DND-41 (cell line): Measurements from ENCODE around the gene GPRIN2.

ENCODE experiments used
- EZH2 ChIP-seq: IDR thresholded peaks from 3 replicates; pipeline ENCODE4 v1.6.1; 2012; ENCODE audit warnings: borderline replicate concordance, low read depth, mild to moderate bottlenecking, moderate library complexity, low read length, inconsistent platforms; ENCODE audit not compliant: severe bottlenecking
- TF ChIP-seq, protein P1 (sequence below): IDR thresholded peaks from 2 replicates; pipeline ENCODE4 v1.5.1; 2012; ENCODE audit warnings: borderline replicate concordance, low read length, moderate library complexity, mild to moderate bottlenecking; ENCODE audit not compliant: poor library complexity, severe bottlenecking; ENCODE audit errors: extremely low read depth

DNA sequence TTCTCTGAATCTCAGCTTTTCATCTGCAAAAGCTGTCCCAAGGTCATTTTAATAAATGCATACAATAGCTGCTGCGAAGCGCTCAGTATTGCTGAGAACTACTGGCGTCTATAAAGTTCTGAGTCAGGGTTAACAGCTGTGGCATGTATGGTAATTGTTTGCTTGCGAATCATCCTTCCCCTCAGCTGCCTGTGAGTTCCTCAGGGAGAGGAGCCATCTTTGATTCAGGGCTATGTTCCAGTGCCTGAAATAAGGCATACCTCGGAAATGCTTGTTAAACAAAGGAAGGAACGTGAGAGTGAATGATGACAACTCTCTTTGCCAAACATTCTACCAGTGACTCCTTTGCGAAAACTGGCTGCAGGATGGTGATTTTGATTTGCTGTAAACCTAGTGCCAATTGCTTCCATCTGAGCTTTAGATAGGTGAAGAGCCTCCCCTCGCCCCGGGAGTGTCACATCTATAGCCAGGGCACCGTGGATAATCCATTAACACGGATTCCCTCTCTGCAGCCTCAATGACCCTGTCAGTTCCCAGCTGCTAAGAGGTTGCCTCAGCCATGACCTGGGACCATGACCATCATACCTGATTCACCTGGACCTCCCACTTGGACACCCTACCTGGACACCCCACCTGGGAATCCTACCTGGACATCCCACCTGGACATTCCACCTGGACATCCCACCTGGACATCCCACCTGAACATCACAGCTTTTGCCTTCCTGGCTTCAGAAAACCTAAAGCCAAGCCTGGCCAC is 39.6 kb downstream of the GPRIN2 start:
- TF ChIP-seq, protein P1, sequence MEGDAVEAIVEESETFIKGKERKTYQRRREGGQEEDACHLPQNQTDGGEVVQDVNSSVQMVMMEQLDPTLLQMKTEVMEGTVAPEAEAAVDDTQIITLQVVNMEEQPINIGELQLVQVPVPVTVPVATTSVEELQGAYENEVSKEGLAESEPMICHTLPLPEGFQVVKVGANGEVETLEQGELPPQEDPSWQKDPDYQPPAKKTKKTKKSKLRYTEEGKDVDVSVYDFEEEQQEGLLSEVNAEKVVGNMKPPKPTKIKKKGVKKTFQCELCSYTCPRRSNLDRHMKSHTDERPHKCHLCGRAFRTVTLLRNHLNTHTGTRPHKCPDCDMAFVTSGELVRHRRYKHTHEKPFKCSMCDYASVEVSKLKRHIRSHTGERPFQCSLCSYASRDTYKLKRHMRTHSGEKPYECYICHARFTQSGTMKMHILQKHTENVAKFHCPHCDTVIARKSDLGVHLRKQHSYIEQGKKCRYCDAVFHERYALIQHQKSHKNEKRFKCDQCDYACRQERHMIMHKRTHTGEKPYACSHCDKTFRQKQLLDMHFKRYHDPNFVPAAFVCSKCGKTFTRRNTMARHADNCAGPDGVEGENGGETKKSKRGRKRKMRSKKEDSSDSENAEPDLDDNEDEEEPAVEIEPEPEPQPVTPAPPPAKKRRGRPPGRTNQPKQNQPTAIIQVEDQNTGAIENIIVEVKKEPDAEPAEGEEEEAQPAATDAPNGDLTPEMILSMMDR: no peak
- TF ChIP-seq EZH2: no peak
